Transverse colon (tissue), 4 donors: ENCODE measurements around the gene KCTD21. TPM values are rescaled to one million over a fixed set of nuclear protein-coding genes. Genes with fewer than 3 reads are reported as not detected.
"Not testable (repeated sequence)": the region's sequence is repeated elsewhere in the genome, so short reads cannot be mapped to it uniquely, and the experiment has no call there.

Experiments used
- DNase-seq: peaks from one replicate; pipeline ENCODE4 v3.0.0-alpha.2; 2019
- H3K27ac ChIP-seq, 4 donors: fragments of 200-600 bp; sonication (generic); 2 replicates each; pipeline ENCODE4 v1.5.1; 2016 to 2018; ENCODE audit warnings: inconsistent platforms in 4 of 4
- H3K27me3 ChIP-seq: fragments of 200-600 bp; sonication (generic); 2 replicates; pipeline ENCODE4 v1.5.1; 2017; ENCODE audit warnings: inconsistent platforms
- H3K36me3 ChIP-seq, 4 donors: fragments of 200-600 bp; sonication (generic); 2 replicates each; pipeline ENCODE4 v1.5.1; 2017 to 2019; ENCODE audit warnings: inconsistent platforms in 4 of 4
- H3K4me1 ChIP-seq, 4 donors: fragments of 200-600 bp; sonication (generic); 2 replicates each; pipeline ENCODE4 v1.5.1; 2017 to 2020; ENCODE audit warnings: inconsistent platforms in 4 of 4
- H3K4me3 ChIP-seq, 4 donors: fragments of 200-600 bp; sonication (generic); 1 replicate in 1 of 4; 2 replicates in 3 of 4; pipeline versions ENCODE4 v1.5.1 to v1.6.1; 2017 to 2019; ENCODE audit warnings: inconsistent platforms in 4 of 4
- H3K9me3 ChIP-seq, 2 donors: fragments of 200-600 bp; sonication (generic); 2 replicates each; pipeline ENCODE4 v1.5.1; 2017 to 2019; ENCODE audit warnings: inconsistent platforms in 2 of 2
- EP300 ChIP-seq: sonication (generic); formaldehyde crosslinking; IDR thresholded peaks from one replicate; pipeline ENCODE4 v1.6.1; 2017; ENCODE audit warnings: antibody characterized with exemption, low read depth
- POLR2A ChIP-seq: fragments of 450-650 bp; IDR thresholded peaks from one replicate; pipeline ENCODE4 v1.6.1; 2016; ENCODE audit warnings: antibody characterized with exemption, mild to moderate bottlenecking, moderate library complexity
- POLR2AphosphoS5 ChIP-seq, 3 donors: sonication (generic); formaldehyde crosslinking; IDR thresholded peaks; one replicate each; pipeline ENCODE4 v1.6.1; 2016; ENCODE audit warnings: antibody characterized with exemption in 3 of 3
- WGBS, 2 donors: methylation state at CpG; one replicate each; pipeline ENCODE4 v1.1.5; 2018; ENCODE audit warnings: low coverage in 1 of 2; 5-methylcytosine and 5-hydroxymethylcytosine counted together
- in situ Hi-C, 4 donors: fragments of 200-750 bp; cut with MboI; loops; one replicate each; pipeline versions ENCODE4 v1.15.0 to v1.15.1; 2017; ENCODE audit warnings: low sequenced_read_pairs in 3 of 4, low pct_ligation_motif_present in 1 of 4, low pct_unique_long_range_greater_than_20kb in 1 of 4
- intact Hi-C: fragments of 100-400 bp; cut with DNase I; formaldehyde crosslinking; loops from one replicate; pipeline ENCODE4 v1.15.1; 2023; ENCODE audit warnings: low total_unique reads
- total RNA-seq, 4 donors: library from RNA; depleted of rRNA; stranded (reverse); fragments of >200 nt; gene quantifications; one replicate each; pipeline ENCODE4 v1.1.0, GENCODE V29; 2016
- TF ChIP-seq, protein P1 (sequence below), 5 experiments: fragments of 200-600 bp in 3 of 5; fragments of 450-650 bp in 2 of 5; sonication (generic) in 3 of 5; IDR thresholded peaks; 1 replicate in 2 of 5; 2 replicates in 3 of 5; pipeline ENCODE4 v1.5.1; 2016 to 2017; ENCODE audit warnings: antibody characterized with exemption in 5 of 5, inconsistent platforms in 3 of 5, mild to moderate bottlenecking in 2 of 5, moderate library complexity in 1 of 5

The KCTD21 gene
- total RNA-seq, 4 donors from 2014 or later = 10.9 to 55.0 (median 29.2) TPM

DNA sequence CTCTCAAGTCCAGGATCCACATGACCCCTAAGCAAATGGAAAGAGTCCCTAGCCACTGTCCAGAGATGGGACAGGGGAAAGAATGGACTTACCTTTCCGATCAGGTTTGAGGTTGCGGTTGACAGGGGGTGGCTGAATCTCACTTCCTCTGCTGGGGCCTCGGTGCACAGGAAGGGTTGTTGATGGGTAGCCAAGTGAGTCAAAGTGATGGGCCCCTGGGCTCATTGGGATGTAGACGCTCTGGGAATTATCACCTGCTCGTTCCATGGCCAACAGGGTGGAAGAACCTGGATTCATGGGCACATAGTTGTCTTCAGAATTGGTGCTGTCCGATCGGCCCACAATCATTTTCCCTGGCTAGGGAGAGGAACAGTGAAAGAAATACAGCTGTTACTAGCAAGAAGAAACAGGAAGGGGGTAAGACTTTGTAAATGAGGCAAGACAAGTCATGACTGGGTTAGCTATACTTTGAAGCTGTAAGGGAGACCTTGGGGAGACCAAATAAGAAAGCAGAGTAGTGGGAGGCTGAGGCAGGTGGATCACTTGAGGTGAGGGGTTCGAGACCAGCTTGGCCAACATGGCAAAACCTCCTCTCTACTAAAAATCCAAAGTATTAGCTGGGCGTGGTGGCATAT is 35.0 kb upstream of the KCTD21 start:
- no peak overlapping the region for H3K27ac ChIP-seq
- H3K4me1 ChIP-seq = peaks cover 0 to 4% (median 0%) of the 10 kb centered on the region in 4 donors
- H3K4me3 ChIP-seq = no peak overlapping the region
- intact Hi-C loops (no loop called here), in situ Hi-C loops (loop anchor here in 3 of 4 donors (5.0 to 10.0 kb wide), 3 partner anchors 211 to 341 kb away; no protein-coding TSS in a partner anchor)
- H3K36me3 ChIP-seq = peaks cover 0 to 20% (median 8%) of the 10 kb centered on the region in 4 donors
- TF ChIP-seq, protein P1, sequence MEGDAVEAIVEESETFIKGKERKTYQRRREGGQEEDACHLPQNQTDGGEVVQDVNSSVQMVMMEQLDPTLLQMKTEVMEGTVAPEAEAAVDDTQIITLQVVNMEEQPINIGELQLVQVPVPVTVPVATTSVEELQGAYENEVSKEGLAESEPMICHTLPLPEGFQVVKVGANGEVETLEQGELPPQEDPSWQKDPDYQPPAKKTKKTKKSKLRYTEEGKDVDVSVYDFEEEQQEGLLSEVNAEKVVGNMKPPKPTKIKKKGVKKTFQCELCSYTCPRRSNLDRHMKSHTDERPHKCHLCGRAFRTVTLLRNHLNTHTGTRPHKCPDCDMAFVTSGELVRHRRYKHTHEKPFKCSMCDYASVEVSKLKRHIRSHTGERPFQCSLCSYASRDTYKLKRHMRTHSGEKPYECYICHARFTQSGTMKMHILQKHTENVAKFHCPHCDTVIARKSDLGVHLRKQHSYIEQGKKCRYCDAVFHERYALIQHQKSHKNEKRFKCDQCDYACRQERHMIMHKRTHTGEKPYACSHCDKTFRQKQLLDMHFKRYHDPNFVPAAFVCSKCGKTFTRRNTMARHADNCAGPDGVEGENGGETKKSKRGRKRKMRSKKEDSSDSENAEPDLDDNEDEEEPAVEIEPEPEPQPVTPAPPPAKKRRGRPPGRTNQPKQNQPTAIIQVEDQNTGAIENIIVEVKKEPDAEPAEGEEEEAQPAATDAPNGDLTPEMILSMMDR (IDR thresholded peaks at IDR 0.05) = no peak
- no peak for TF ChIP-seq POLR2A
- TF ChIP-seq POLR2AphosphoS5 (IDR thresholded peaks at IDR 0.05) = no peak
- TF ChIP-seq EP300 = no peak
- H3K9me3 ChIP-seq = no peaks in the 10 kb centered on the region
- no peak for DNase-seq
- no peaks in the 10 kb centered on the region for H3K27me3 ChIP-seq
- 81% methylated on average over 9 of the region's 9 CpGs; no CpG with 5 or more reads in 1 of the 2 donors for WGBS, 2 donors

DNA sequence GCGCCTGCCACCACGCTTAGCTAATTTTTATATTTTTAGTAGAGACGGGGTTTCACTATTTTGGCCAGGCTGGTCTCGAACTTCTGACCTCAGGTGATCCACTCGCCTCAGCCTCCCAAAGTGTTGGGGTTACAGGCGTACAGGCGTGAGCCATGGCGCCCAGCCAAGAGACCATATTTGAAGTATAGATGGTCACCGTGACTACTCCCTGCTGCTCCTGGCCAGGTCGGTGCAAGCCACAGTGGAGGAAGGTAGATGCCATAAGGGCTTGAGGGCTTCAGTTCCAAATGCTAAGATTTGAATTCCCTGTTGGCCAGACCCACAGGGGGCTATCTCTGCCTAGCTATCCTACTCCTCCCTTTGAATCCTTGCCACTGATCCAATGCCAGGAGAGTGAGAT is 34.3 kb upstream of the KCTD21 start:
- H3K4me3 ChIP-seq, H3K9me3 ChIP-seq, H3K27ac ChIP-seq, H3K27me3 ChIP-seq, H3K4me1 ChIP-seq, DNase-seq, intact Hi-C loops: not testable (repeated sequence)
- in situ Hi-C loops = loop anchor here in 3 of 4 donors (5.0 to 10.0 kb wide), 3 partner anchors 212 to 342 kb away; no protein-coding TSS in a partner anchor
- peaks cover 0 to 20% (median 8%) of the 10 kb centered on the region in 4 donors for H3K36me3 ChIP-seq
- WGBS, 2 donors = 90 to 100% methylated on average over 3 to 10 of the region's 10 CpGs

DNA sequence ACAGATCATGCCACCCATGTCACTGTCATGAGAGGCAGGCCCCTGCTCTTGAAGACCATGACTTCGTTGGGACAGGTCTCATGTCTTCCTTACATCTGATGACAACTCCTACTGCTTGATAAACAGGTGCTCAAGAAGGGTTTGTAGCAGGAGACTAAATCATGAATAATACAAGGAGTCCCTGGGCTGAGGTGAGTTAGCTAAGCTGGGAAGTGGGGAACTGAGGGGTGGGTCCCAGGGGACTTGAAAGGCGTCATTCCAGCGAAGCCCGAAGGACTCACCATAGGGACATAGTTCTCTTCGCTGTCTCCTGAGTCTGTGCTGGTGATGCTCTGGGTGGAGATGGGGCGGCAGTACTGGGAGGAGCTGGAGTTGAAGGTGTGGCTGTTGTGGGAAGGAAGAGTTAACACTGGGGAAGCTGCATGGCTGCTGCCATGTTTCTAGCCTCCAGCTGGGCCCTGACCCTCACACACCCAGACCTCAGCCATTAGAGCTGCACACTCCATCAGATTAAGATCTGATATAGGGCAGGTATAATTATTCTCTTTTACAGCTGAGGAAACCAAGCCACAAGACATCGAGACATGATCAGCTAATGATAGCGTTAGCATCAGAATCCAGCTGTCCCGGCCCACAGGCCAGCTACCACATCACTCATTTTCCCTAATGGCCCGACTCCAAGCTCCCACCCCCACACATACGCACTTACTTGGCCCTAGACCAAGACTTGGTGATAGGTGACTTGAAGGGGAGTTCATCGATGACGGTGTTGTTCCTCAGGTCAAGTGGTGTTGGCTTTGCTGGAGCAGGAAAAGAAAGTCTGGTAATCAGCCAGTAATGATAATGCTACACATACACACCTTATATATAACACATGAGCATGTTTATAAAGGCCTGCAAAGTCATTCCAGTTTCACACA is 33.2 kb upstream of the KCTD21 start:
- H3K4me1 ChIP-seq = no peaks in the 10 kb centered on the region
- no peaks in the 10 kb centered on the region for H3K27me3 ChIP-seq
- H3K27ac ChIP-seq = no peak overlapping the region
- no peak for DNase-seq
- WGBS, 2 donors = 96% methylated on average over 13 of the region's 13 CpGs; no CpG with 5 or more reads in 1 of the 2 donors
- H3K36me3 ChIP-seq = peaks cover 0 to 20% (median 8%) of the 10 kb centered on the region in 4 donors
- no peaks in the 10 kb centered on the region for H3K9me3 ChIP-seq
- intact Hi-C loops (no loop called here), in situ Hi-C loops (loop anchor here in 3 of 4 donors (5.0 to 10.0 kb wide), 3 partner anchors 213 to 343 kb away; no protein-coding TSS in a partner anchor)
- H3K4me3 ChIP-seq = no peak overlapping the region
- TF ChIP-seq, protein P1 (IDR thresholded peaks at IDR 0.05) = no peak
- no peak for TF ChIP-seq POLR2A
- no peak for TF ChIP-seq EP300
- no peak for TF ChIP-seq POLR2AphosphoS5 (IDR thresholded peaks at IDR 0.05)

DNA sequence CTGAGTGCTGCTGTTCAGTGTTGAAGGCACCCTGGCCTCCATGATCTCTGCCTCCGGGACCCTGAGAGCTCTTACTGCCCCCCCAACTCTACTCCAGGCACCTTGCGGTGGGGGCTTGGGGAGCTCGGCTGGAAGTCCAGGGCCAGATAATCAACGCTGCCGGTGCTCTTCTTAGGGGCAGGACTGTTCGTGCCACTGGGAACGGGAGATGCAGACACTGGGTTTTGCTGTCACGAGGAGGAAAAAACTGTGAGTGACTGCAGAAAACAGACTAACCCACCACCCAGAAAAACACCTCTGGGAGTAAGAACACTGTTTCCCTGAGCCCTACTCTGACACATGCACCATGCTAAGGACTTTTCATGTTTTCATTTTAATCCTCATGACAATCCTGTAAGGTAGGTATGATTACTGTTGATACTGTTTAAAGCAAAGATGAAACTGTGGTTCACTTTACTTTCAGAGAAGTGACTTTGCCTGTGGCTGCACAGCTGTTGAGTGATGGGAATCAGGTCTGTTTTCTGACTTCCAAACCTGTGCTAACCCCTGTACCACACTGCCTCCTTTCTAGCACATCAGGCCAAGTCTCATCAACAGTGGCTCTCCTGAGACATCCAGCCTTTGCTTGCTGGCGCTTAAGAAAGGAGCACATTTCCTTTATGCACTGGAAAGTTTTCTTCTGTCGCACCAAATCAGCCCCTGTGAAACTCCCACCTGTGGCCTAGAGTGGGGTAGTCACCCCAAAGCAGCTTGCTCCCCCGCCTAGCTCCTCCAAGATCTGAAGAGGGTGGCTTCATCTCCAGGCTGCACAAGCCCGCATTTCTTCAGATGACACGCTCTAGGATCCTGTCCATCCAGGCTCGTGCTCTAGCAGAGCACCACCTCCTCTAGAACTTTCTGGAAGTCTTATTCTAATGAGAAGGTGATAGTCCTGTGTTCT is 32.1 kb upstream of the KCTD21 start:
- Histone ChIP-seq H3K4me3 (no peak overlapping the region), H3K27me3 (no peaks in the 10 kb centered on the region), H3K36me3 (peaks cover 0 to 20% (median 10%) of the 10 kb centered on the region in 4 donors), H3K9me3 (no peaks in the 10 kb centered on the region), H3K27ac (no peak overlapping the region), H3K4me1 (no peaks in the 10 kb centered on the region)
- in situ Hi-C loops (loop anchor here in 3 of 4 donors (5.0 to 10.0 kb wide), 3 partner anchors 214 to 344 kb away; no protein-coding TSS in a partner anchor), intact Hi-C loops (no loop called here)
- TF ChIP-seq POLR2AphosphoS5 (IDR thresholded peaks at IDR 0.05) = no peak
- TF ChIP-seq, protein P1 (IDR thresholded peaks at IDR 0.05) = no peak
- TF ChIP-seq POLR2A = no peak
- no peak for TF ChIP-seq EP300
- WGBS, 2 donors = 92 to 96% methylated on average over 5 to 14 of the region's 14 CpGs
- no peak for DNase-seq
